HuH-7 (cell line): Measurements from ENCODE around the gene NF2.

Source experiments
- DNase-seq: peaks from one replicate; pipeline ENCODE4 v3.0.0; 2011; ENCODE audit warnings: low spot score

NF2 gene

DNA sequence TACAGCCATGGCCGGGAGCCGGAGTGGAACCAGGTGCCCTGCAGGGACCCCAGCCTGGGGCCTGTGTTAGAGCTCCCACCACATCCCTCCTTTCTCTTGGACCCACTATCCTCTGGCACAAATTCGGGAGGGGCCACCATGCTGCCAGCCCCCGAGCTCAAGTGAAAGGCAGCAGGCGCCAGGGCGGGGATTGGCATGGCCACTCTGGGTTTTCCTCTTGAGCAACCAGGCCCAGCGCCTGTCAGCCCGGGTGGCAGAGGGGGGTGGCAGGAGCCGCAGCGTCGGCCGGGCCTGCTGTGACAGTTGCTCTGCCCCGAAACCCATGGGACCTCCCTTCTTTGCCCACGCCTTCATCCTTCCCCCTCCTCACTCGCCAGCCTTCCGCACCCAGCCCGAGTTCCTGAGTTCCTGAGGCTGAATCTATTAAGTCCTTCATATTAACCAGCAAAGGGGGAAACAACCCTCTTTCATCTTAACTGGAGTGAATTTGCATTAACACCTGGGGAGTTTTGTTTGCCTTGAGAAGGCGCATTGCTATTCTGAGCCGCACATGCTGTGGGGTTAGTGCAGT, 99.6 kb downstream of the NF2 start:
- no peak for DNase-seq

DNA sequence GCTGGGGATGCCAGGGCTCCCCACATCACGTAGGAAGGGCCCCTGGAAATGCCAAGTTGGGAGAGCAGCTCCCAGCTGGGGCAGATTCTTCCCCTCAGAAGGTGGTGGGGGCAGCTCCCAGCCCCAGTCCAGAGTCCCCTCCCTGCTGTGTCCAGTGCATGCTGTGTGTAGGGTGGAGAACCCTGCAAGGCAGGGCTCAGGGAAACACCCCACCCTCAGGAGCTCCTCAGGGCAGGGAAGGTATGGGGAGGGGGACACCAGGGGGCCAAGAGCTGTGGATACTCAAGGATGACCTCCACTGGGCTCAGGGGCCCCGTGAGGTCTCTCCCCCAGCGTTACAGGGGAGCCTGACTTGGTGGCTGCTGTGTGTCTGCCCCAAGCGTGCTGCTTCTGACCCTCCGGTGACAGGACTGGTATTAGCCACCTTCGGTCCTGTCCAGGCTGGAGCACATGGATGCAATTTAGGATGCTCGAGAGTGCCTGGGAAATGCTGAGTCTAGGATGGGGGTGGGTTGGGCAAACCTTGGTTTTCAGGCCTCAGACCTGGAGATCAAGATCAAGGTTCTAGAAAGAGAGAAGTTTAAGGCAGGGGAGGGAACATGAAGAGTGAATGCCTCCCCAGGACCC, 100.2 kb downstream of the NF2 start:
- no peak for DNase-seq

DNA sequence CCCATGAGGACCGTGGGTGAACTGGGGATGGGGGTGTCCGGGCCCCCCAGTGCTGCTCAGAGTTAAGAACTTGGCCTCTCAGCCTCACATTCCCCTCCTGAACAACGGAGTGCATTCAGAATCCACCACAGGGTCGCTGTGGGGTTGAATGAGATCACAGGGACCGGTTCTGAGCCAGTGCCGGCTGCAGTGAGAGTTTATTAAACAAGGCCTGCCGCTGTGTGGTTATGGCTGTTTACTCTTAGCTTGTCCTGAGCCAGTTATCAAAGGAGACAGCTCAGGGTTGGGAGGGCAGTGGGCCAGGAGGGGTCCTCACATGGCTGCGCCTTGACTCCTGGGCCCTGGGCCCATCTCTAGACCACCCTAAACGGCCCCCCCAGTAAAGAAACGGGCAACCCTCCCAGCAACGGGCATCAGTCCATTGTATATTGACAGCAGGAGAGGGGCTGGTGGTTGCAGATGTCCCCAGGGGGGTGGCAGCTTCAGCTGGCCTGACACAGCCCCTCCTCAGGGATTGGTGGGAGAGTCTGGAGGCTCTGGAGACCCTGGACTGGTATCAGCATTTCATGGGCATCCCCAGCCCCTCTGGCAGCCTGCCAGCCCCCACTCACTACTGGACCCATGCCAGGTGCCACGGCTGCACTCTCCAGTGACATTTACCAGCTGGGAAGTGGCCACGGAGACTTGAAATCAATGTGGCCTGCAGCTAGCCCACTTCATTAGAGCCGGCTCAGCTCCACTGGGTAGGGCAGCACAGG, 101.3 kb downstream of the NF2 start:
- DNase-seq, result peak; percentile 74

DNA sequence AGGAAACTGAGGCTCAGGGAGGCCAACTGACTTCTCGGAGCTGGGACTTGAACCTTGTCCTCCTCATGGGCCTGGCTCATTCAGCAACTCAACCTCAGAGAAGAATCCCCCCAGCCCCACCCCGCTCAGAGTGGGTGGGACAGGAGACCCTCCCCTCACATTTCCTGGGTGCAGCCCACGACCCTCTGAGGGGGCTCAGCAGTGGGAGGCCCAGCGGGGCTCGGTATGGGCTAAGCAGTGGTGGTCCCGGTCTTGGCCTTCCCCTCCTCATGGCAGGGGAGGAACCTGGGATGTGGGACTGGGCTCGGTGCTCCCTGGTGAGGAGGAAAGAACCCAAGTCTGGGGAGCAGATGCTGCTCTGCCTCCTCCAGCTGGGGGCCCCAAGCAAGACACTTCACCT, 102.2 kb downstream of the NF2 start:
- DNase-seq, result no peak

DNA sequence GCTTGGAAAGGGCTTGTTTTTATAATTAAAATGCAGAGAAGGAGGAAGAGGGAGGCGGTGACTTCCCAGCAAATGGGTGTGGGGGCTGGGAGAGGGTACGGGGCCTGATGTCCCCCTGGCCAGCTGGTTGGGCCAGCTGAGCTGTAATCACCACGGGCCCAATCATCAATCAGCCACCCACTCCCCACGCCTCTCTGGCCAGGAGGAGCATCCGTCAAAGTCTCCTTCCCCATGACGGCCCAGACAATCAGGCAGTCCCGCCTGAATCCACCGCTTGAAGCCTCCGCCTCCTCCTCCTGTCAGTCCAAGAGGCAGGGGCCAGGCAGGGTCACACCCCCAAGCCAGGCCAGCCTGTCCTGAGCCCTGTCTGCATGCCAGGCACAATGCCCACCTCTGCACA, 103.1 kb downstream of the NF2 start:
- no peak for DNase-seq

DNA sequence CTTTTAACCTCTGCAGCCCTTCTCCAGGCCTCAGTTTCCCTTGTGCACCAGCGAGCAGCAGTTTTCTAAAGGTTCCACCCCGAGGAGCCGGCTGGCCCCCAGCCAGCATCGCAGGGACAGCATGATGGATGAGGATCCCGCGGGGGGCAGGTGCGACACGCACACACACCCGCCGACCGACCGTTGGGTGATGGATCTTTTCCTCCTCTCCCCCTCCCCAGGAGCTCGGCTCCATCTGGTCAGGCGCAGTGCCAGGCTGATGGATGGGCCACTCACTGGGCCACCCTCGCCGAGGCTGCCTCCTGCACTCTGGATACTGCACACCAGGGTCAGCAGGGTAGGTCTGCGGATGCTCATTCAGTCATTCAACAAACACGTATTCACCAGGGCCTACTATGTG, 103.6 kb downstream of the NF2 start:
- DNase-seq, result no peak

DNA sequence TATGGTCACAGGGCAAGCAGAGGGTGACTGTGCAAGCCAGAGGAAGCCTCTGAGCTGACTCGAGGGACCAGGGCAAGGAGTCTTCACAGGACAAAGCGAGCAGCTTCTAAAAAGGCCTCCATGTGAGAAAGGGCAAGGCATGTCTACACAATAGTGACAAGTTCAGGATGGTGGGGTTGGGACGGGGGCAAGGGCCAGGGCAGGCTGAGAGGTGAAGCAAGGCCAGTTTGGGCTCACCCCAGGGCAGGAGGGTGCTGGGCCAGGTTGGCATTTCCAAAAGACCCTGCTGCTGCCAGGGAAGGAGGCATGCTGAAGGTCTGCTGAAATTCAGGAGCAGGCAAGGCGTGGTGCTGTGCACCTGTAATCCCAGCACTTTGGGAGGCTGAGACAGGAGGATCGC, 104.0 kb downstream of the NF2 start:
- DNase-seq, result no peak

DNA sequence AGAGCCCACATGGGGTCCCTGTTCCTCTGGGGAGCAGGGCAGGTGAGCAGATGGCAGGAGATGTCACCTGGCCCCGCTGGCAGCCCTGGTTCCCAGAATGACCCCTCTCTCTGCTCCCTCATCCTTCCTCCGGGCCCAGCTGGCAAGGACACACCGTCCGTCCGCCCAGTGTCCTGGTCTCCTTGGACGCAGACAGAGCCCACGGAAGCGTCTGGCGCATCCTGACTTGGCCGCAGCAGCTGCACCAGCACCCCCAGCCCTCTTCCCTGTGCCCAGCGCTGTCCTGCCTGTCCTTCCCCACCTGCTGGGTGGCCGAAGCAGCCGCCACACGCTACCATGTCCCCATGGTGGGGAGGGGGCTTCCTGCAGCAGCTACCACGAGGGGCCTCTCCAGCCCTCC, 106.8 kb downstream of the NF2 start:
- DNase-seq, result no peak

DNA sequence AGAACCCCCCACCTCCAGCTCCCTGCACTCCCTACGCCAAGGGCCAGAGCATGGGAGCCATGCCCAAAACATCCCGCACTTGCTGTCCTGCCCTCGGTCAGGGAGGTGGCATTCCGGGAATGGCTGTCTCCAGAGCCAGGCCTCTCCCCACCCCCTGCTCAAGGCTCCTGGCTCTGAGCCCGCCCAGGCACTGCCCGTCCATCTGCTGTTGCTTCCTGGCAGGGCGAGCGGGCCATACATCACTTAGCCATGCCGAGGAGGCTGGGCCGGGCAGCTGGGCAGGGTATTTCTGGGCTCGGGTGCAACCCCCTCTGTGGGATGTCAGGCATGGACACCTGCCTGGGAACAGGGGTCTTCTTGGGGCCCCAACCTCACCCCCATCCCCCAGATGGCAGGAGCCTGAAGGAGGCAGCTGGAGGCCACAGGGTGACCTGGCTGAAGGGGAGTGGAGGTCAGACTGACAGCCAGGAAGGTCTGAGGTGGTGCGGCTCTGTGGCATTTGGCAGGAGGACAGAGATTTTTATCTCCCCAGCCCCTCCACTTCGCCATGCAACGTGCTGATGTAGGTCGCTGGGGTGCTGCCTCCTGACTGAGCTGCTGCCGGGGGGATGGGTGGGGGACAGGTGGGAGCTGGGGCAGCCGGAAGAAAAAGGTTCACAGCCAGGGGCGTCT, 107.6 kb downstream of the NF2 start:
- no peak for DNase-seq

DNA sequence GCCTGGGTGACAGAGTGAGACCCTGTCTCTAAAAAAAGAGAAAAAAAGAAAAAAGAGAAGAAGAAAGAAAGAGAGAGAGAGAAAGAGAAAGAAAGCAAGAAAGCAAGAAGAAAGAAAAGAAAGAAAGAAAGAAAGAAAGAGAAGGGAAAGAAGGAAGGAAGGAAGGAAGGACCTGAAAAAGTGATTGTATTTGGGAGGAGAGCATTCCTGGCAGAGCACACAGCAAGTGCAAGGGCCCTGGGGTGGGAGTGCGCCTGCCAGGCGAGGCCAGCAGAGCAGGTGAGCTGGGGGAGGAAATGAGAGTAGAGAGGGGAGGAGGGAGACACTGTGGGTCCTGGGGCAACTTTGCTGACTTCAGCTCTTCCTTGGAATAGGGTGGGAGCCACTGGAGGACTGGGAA, 108.7 kb downstream of the NF2 start:
- DNase-seq, result no peak

DNA sequence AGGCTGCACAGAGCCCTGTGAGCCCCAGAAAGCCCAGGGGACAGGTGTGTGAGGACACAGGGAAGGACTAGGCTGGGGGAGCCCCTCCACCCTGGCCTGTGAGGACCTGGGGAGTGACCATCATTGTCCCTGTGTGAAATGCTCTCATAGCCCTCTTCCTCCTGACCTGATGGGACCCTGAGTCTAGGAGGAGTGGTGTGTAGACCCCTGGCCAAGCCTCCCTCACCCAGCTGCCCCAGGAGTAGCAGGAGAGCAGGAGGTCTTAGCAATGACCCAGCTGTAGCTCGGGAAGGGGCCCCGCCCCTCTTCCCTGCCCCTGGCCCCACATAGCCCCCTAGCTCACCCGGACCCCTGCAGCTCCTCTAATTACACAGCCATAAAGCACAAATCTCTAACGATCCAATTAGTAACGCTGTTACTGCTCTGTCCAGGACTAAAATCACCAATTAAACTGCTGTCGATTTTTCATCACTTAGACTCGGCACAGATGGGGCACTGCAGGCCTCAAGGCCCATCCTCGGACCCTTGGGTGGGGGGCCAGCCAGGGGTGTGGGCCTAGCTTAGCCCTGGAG, 109.8 kb downstream of the NF2 start:
- DNase-seq, result no peak

DNA sequence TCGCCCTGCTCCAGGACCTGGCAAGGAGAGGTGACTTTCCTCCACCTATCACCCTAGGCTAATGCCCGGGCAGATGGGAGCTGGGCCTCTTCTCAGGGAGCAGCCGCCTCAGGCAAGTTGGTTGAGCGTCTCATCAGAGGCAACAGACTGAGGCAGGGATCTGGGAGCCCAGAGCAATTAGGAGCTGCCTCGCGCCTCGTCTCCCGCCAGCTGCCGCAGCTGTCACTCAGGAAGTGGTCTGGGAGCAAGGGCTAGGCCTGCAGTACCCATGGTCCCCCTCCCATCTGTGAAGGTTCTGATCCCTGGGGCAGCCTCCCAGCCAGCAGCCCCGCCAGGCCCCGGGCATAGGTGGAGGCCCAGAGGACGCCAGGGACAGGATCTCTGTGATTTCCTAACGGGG, 111.8 kb downstream of the NF2 start:
- no peak for DNase-seq

DNA sequence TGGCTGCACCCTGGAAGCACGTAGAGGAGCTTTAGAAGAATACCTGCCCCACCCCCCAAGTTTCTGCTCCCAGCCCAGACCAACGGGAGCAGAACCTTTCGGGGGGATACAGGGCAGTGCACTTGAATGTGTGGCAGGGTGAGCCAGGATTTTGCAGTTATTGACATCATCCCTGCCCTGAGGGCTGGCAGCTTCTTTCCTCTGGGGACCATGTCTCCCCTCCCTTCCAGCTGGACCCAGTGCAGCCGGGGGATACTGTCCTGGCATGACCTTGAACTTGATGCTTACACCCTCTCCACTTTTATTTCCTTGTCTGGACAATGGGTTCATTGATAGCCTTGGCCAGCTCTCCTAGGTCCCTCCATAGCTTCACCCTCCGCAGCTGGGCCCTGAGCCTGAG, 112.3 kb downstream of the NF2 start:
- no peak for DNase-seq

DNA sequence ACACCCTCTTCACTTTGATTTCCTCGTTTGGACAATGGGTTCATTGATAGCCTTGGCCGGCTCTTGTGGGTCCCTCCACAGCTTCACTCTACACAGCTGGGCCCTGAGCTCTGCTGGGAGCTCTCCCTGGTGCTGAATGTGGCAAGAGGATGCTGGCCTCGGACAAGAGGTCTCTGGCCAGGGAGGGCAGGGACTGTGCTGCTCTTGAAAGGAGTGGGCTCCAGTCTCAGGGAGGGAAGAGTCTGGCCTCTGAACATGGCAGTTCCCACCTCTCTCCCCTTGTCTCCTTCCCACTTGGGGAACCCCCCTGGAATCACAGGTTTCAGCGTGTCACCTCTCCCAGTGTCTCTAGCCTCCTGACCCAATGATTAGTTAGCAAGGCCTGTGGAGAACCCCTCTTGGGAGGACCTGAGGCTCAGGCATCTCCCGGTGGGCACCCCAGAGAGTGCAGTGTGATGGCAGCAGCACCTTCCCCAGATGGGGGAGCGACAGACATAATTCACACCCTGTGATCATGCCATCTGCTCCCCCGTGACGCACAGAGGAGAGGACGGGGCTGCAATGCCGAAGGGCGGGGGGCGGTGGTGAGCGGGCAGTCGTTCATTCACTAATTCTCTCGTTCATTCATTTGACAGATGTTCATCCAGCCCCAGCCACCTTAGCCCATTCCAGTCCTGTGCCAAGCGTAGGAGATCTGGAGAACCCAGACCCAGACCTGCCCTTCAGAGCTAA, 113.5 kb downstream of the NF2 start:
- peak; percentile 92 for DNase-seq

DNA sequence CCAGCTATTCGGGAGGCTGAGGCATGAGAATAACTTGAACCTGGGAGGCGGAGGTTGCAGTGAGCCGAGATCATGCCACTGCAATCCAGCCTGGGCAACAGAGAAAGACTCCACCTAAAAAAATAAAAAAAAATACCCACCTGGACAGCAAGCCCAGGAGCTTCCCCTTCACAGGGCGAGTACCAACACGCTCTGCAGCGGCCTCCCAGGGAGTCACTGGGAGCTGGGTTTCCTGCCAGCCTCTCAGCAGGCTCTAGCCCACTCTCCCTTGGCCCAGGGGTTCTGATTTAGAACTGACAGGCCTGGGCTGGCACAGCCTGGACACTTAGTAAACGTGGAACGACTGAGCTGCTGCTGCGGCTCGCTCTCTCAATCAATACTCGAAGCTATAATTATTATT, 114.4 kb downstream of the NF2 start:
- DNase-seq, result no peak

DNA sequence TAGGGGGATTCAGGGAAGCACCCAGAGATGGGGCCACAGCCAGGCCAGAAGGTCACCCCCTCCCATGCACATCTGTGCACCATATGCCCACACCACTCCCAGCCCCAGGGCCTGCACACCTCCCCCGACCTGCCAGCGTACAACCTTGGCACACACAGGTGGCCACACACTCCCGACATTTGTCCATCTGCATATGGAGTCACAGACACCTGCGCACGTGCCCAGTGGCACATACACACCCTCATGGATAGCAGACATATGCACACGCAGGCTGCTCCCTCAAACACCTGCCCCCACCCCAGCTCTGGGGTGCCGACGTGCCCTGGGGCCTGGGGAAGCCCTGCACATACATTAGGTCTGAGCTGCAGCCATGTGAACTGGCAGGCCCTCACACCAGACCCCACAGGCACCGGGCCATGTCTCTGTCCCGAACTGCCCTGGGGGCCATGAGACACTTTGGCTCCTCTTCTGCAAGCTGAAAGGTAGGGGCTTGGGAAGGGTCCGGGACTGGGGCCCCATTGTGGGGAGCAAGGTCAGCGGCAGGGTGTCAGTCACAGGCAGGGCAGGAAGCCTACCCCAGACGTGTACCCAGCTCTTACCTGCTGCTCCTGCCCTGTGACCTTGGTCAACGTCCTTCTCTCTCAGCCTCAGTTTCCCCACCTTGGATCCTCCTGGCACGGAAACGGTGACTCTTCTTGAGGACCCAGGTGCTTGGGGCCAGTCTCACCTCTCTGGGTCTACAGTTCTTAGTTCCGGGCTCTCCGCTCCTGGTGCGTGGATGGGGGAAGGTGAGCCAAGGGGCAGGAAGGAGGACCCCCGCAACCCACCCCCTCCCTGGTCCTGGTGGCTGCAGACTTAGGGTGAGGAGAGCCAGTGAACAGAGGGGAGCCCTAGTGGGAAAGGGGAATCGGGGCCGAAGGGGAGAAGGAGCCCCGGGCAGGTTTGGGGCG, 115.8 kb downstream of the NF2 start:
- DNase-seq, result no peak

DNA sequence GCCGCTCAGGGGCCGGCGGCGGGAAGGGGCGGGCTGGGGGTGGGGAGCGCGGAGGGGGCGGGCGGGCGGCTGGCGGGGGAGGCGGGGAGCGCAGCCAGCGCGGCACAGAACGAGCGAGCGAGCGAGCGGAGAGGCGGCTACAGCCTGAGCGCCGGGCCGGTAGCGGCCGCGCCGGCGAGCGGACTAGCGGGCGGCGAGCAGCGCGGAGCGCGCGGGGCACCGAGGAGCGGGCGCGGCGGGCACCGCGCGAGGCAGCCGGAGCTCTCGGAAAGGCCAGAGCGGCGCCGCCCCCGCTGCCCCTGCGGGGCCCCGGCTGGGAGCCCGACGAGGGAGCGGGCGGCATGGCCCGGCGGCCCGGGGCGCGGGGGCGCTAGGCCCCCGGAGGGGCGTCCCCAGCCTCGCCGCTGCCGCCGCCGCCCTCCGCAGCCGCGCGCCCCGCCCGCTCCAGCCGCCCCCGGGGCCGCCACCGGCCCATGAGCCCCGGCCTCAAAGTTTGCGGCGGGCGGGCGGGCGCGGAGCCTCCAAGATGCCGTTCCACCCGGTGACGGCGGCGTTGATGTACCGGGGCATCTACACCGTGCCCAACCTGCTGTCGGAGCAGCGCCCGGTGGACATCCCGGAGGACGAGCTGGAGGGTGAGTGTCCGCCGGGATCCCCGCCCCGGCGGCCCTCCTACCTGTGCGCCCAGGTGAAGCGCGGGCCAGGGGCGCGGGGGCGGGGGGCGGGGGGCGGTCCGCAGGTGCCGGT, 116.6 kb downstream of the NF2 start, which contains the start of gene CABP7:
Gene CABP7 (plus strand): TSS at position 105 of the 747 bp plus-strand sequence. CDS start 422 bp downstream, at position 527.
- DNase-seq, result no peak

DNA sequence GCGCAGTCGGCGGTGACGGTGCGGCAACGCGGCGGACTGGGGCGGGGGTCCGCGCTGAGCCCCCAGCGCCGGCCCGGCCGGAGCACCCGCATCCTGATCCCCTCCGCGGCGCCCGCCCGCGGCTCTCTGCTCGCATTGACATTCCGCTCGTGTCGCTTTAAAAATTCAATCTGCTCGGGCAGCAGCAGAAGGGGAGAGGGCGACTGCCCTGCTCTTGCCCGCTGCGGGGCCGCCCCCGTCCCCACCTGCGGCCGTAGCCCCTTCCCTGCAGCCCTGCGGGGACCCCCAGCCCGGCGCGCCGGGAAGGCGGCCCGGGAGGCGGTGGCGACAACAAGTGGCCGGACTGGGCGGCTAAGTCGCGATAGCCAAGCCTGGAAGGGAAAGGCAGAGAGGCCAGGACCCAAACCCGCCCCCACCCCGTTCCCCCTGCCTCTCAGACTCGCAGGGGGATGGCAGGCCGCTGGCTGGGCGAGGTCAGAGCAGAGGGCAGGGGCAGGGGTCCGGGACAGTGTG, 117.4 kb downstream of the NF2 start:
- no peak for DNase-seq

DNA sequence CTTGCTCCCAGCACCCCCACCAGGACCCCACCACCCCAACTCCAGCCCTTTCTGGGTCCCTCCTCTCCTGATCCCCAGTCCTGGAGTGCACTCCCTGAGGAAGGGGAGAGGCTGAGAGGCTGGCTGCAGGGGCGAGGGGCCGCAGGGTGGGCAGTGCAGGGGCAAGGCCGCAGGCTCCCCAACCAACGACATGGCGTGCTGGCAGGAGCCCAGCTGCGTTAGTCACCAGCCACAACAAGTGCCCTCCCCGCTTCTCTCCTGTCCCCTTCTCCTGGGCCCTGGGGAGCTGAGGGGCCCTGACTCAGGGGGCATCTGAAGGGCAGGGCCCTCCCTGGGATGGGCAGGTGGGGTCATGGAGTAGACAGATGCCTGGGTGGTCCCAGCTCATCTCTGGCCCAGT, 118.7 kb downstream of the NF2 start:
- no peak for DNase-seq

DNA sequence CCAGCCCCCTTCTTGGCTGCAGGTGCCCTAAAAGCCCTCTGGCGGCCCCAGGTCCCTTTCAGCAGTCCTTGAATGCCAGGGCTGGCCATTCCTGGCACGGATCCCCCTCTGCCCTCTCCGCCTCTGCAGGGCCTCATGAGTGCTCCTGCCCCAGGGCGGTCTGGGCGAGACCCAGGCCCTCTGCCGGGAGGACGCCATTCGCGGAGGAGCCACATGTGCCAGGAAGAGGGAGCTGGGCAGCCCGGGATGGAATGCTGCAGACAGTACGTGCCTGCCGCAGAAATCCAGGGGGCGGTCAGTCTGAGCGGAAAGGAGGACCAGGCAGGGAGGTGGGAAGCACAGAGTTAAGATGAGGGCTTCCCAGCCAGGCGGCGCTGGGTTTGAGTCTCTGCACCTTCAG, 119.2 kb downstream of the NF2 start:
- no peak for DNase-seq
